Karpas-422 (cell line): ENCODE measurements around the gene CCSER1. TPM values are rescaled to one million over a fixed set of nuclear protein-coding genes. Genes with fewer than 3 reads are reported as not detected.

Experiments
- DNase-seq: peaks from one replicate; pipeline ENCODE4 v3.0.0-alpha.2; 2015
- H2AFZ ChIP-seq: fragments of 200-600 bp; sonication (generic); 2 replicates; pipeline ENCODE4 v1.6.1; 2014; ENCODE audit warnings: antibody characterized with exemption, low read length, mixed read lengths
- H3K27ac ChIP-seq: fragments of 200-600 bp; sonication (generic); 2 replicates; pipeline ENCODE4 v1.5.1; 2014; ENCODE audit warnings: mild to moderate bottlenecking, low read length, moderate library complexity
- H3K27me3 ChIP-seq: fragments of 200-600 bp; sonication (generic); 2 replicates; pipeline ENCODE4 v1.6.1; 2014; ENCODE audit warnings: low read length, mixed read lengths
- H3K36me3 ChIP-seq: fragments of 200-600 bp; sonication (generic); 2 replicates; pipeline ENCODE4 v1.6.1; 2014; ENCODE audit warnings: low read length, mixed read lengths; ENCODE audit not compliant: insufficient read depth
- H3K4me1 ChIP-seq: fragments of 200-600 bp; sonication (generic); 2 replicates; pipeline ENCODE4 v1.6.1; 2014; ENCODE audit warnings: mild to moderate bottlenecking, low read length, mixed read lengths
- H3K4me2 ChIP-seq: fragments of 200-600 bp; sonication (generic); 2 replicates; pipeline ENCODE4 v1.6.1; 2014; ENCODE audit warnings: low read length, low read depth, mild to moderate bottlenecking; ENCODE audit not compliant: poor library complexity, severe bottlenecking
- H3K4me3 ChIP-seq: fragments of 200-600 bp; sonication (generic); 2 replicates; pipeline ENCODE4 v1.5.1; 2014; ENCODE audit warnings: mild to moderate bottlenecking, antibody characterized with exemption, low read length, mixed read lengths
- H3K79me2 ChIP-seq: fragments of 200-600 bp; sonication (generic); 2 replicates; pipeline ENCODE4 v1.6.1; 2014; ENCODE audit warnings: mild to moderate bottlenecking, low read length, mixed read lengths
- H3K9ac ChIP-seq: fragments of 200-600 bp; sonication (generic); 2 replicates; pipeline ENCODE4 v1.6.0; 2014; ENCODE audit warnings: low read length
- H3K9me2 ChIP-seq: fragments of 200-600 bp; sonication (generic), shearing (Covaris generic); replicated peaks from 2 replicates; pipeline ENCODE4 v1.6.0; 2014; ENCODE audit warnings: mild to moderate bottlenecking, low read length, moderate library complexity; ENCODE audit not compliant: insufficient read depth
- H3K9me3 ChIP-seq: fragments of 300-700, 200-600 bp; sonication (generic); 2 replicates; pipeline ENCODE4 v1.6.1; 2014; ENCODE audit warnings: low read length, mixed read lengths
- H4K20me1 ChIP-seq: fragments of 200-600 bp; sonication (generic); 2 replicates; pipeline ENCODE4 v1.6.1; 2014; ENCODE audit warnings: mild to moderate bottlenecking, antibody characterized with exemption, low read length, low read depth; ENCODE audit not compliant: insufficient read depth
- total RNA-seq: library from RNA; depleted of rRNA; stranded (reverse); fragments of >200 nt; shearing (Covaris generic); gene quantifications from 2 replicates; pipeline ENCODE4 v1.2.3, GENCODE V29; 2014; ENCODE audit warnings: low replicate concordance

The CCSER1 gene
- total RNA-seq, 1 experiment from 2014 or later, result 3.6 TPM

DNA sequence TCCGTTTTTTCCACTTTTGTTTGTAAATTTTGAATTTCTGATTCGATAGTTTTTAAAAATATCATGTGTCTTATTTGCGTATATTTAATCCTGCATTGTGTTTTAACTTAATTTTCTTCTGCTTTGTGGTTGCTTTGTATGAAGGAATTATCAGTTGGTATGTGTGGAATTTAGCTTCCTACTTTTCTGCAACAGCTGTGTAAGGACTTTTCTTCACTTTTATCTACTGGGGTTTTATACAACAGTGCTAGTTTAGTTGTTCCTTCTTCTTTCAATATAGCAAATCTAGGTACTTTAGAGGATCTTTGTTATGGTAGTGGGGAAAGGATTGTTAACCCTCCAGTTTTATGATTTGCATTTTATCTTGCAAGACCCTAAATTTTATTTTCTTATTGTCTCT lies 410.3 kb downstream of the CCSER1 start:
- Histone ChIP-seq H3K4me3 (no peak overlapping the region), H3K9me2 (no peaks in the 10 kb centered on the region), H3K9ac (no peak overlapping the region), H3K27ac (no peak overlapping the region), H4K20me1 (no peaks in the 10 kb centered on the region), H3K4me1 (no peaks in the 10 kb centered on the region), H3K9me3 (no peaks in the 10 kb centered on the region), H3K36me3 (no peaks in the 10 kb centered on the region), H2AFZ (no peak overlapping the region), H3K4me2 (no peak overlapping the region), H3K27me3 (no peaks in the 10 kb centered on the region), H3K79me2 (no peaks in the 10 kb centered on the region)
- DNase-seq, result no peak

DNA sequence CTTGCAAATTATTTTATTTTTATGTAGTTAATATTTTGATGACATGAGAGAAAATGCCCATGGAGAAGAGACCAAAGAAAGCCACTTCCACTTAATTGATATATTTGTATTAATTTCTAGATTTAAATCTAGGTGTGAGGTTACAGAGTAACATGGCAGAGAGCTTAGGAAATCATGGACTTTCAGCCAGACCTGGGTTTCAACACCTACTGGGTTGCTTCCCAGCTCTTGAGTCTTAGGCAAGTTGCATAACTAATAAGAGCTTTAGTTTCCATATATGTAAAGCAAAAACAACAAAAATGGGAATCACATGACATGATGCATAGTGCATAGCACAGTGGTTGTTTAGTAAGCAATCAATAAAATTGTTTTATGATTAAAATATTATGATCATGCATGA lies 413.3 kb downstream of the CCSER1 start:
- H3K36me3 ChIP-seq, result no peaks in the 10 kb centered on the region
- H3K4me1 ChIP-seq, result no peaks in the 10 kb centered on the region
- no peak overlapping the region for H2AFZ ChIP-seq
- no peaks in the 10 kb centered on the region for H3K9me2 ChIP-seq
- no peak overlapping the region for H3K4me3 ChIP-seq
- no peaks in the 10 kb centered on the region for H3K79me2 ChIP-seq
- no peak overlapping the region for H3K4me2 ChIP-seq
- H3K27ac ChIP-seq, result no peak overlapping the region
- DNase-seq, result no peak
- no peaks in the 10 kb centered on the region for H3K27me3 ChIP-seq
- H3K9ac ChIP-seq, result no peak overlapping the region
- no peaks in the 10 kb centered on the region for H3K9me3 ChIP-seq
- no peaks in the 10 kb centered on the region for H4K20me1 ChIP-seq

DNA sequence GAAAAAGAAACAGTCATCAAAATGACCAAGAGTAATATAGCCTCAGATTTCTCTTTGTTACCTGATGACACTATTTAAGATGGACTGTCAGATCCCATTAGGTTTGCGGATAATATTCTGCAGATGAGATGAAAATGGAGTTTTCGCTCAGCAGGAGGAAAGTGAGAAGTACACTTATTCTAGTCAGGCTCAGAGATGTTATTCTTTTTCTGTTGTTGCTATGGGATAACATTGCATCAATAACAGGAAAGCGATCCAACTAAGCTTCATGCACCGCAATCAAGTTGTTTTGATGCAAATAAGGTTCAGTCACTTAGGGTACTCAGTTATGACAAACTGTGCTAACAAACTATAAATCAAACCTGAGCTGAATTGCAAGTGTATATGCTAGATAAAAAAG lies 415.0 kb downstream of the CCSER1 start:
- H3K4me2 ChIP-seq, result no peak overlapping the region

DNA sequence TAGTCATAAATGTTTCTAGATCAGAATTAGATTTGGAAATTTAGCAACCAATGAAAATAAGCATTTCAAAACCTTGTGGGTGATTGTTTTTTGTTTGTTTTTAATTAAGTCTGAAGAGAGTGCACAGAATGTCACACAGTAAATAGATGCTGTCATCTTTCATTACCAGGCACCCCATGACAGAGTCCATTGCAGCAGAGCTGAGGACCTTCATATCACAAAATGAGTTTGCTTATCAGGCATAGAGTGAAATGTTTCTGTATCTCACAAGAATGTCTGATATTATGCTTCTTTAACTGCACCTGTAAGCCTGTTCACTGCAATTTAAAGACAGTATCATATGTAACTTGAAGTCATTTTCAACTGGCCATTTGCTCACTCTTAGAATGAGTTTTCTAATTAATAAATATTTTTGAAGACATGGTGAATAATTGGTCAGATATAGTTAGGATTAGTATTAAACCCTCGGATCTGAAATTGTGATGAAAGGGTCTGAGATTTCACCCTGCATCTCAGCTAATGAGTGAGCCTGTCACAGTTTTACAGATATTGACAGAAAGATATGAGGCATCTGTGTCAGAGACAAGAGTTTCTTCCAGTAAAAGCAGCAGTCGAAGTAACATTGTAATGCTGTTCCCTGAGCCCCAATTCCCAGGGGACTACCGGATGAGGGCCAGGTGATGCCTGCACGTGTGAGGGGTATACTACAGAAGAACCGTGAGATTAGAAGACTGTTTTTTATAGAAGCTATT lies 416.4 kb downstream of the CCSER1 start:
- H3K27me3 ChIP-seq, result no peaks in the 10 kb centered on the region
- H3K9me2 ChIP-seq, result no peaks in the 10 kb centered on the region
- no peaks in the 10 kb centered on the region; the same call in 1 of the 2 replicates for H3K9me3 ChIP-seq
- no peak overlapping the region for H3K4me2 ChIP-seq
- no peaks in the 10 kb centered on the region for H4K20me1 ChIP-seq
- H3K4me3 ChIP-seq, result no peak overlapping the region
- H3K27ac ChIP-seq, result no peak overlapping the region
- no peaks in the 10 kb centered on the region for H3K36me3 ChIP-seq
- no peak overlapping the region for H3K9ac ChIP-seq
- no peak for DNase-seq
- H2AFZ ChIP-seq, result no peak overlapping the region
- H3K4me1 ChIP-seq, result no peaks in the 10 kb centered on the region
- no peaks in the 10 kb centered on the region for H3K79me2 ChIP-seq

More for the DNA sequence above, 415.0 kb downstream of the CCSER1 start:
- Histone ChIP-seq H4K20me1 (no peaks in the 10 kb centered on the region), H3K4me3 (no peak overlapping the region), H3K27me3 (no peaks in the 10 kb centered on the region), H3K9me3 (no peaks in the 10 kb centered on the region; the same call in 1 of the 2 replicates), H3K79me2 (no peaks in the 10 kb centered on the region), H3K9ac (no peak overlapping the region), H3K36me3 (no peaks in the 10 kb centered on the region), H3K27ac (no peak overlapping the region), H2AFZ (no peak overlapping the region), H3K9me2 (no peaks in the 10 kb centered on the region), H3K4me1 (no peaks in the 10 kb centered on the region)
- DNase-seq, result no peak

DNA sequence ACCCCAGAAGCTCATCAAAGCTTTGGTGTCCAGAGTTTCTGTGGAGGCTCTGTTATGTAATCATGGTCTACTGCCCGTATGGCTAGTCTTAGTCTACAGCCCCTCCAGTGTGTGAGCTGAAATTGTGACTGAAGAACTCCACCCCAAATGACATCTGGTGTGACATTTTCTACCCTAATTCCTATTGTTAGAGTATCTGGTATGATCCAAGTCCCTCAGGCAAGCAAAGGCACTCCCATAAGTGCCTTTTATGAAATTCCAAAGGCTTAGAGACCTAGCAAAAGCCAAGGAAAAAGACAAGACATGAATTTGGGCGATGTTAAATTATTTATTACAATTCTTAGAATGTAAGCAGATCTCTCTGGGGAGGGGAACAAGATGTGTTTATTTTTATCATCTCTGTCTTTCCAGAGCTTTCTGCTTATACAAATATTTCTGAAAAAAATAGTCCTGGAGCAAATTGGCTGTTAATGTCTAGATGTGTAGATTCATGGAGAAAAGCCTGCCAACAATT lies 417.4 kb downstream of the CCSER1 start:
- DNase-seq, result no peak
- Histone ChIP-seq H4K20me1 (no peaks in the 10 kb centered on the region), H3K79me2 (no peaks in the 10 kb centered on the region), H3K4me3 (no peak overlapping the region), H3K27ac (no peak overlapping the region), H3K36me3 (no peaks in the 10 kb centered on the region), H3K4me2 (no peak overlapping the region), H3K27me3 (no peaks in the 10 kb centered on the region), H3K9me3 (no peaks in the 10 kb centered on the region; the same call in 1 of the 2 replicates), H3K9ac (no peak overlapping the region), H3K9me2 (no peaks in the 10 kb centered on the region), H3K4me1 (no peaks in the 10 kb centered on the region), H2AFZ (no peak overlapping the region)

DNA sequence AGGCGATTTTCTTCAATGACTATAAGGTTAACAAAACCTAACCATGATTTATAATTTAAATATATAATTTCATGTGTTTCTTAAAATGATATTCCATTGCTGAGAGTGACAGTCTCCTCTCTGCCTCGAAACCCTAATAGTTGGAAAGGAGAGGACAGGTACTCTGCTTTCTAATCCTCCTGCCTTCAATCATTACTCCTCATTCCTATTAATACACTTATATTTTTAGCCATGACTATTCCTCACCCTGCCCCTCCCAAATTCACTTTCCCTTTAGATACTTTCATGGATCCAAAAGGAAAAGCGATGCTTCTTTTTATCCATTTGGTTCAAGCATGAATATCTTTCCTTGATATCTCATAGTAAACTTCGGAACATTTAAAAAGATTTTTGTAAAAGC lies 418.2 kb downstream of the CCSER1 start:
- Histone ChIP-seq H3K79me2 (no peaks in the 10 kb centered on the region), H2AFZ (no peak overlapping the region), H3K4me1 (no peaks in the 10 kb centered on the region), H3K36me3 (no peaks in the 10 kb centered on the region), H3K27ac (no peak overlapping the region), H3K4me2 (no peak overlapping the region), H3K27me3 (no peaks in the 10 kb centered on the region), H3K9ac (no peak overlapping the region), H4K20me1 (no peaks in the 10 kb centered on the region), H3K4me3 (no peak overlapping the region), H3K9me3 (no peaks in the 10 kb centered on the region; the same call in 1 of the 2 replicates), H3K9me2 (no peaks in the 10 kb centered on the region)
- DNase-seq, result no peak

DNA sequence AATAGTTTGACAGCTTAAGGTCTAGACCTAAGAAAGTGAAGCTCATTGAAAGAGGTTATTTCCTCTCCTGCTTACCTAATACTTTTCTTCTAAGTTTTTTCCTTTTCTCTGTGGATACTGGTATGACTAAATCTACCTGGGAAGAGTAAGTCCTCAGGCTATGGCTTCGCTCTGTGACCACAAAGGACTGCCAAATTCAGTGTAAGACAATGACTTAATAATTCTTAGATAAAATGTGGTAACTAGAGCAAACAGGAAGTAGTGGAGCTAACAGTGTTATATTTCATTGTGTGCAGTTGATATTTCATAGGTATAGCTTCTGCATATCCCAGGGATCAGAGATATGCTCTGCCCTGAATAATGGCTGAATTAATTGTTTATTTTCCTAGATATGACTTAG lies 418.9 kb downstream of the CCSER1 start:
- Histone ChIP-seq H3K79me2 (no peaks in the 10 kb centered on the region), H3K9me3 (no peaks in the 10 kb centered on the region; the same call in 1 of the 2 replicates), H2AFZ (no peak overlapping the region)

DNA sequence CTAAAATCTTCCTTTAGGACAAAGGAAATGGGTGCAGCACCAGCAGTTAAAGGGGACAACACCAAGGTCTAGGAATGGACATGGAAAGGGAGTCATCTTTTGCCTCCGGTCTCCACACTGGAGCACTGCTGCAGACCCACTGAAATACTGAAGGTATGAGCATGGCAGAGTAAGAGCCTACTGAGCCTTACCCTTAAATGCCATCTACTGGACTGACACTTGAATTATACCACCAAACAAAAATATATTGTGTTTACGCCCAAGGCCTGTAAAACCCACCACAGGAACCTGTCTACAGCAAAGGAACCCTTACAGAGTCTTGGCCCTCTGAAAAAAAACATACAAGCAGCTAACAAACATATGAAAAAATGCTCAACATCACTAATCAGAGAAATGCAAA lies 443.4 kb downstream of the CCSER1 start:
- Histone ChIP-seq H4K20me1 (no peaks in the 10 kb centered on the region), H3K79me2 (no peaks in the 10 kb centered on the region), H3K27ac (no peak overlapping the region), H3K4me2 (no peak overlapping the region), H3K36me3 (no peaks in the 10 kb centered on the region), H3K27me3 (no peaks in the 10 kb centered on the region), H3K9me3 (peaks cover 2% of the 10 kb centered on the region), H2AFZ (no peak overlapping the region), H3K4me3 (no peak overlapping the region), H3K9ac (no peak overlapping the region), H3K4me1 (no peaks in the 10 kb centered on the region), H3K9me2 (no peaks in the 10 kb centered on the region)
- DNase-seq, result no peak

More for the DNA sequence above, 418.9 kb downstream of the CCSER1 start:
- no peak overlapping the region for H3K4me2 ChIP-seq
- H3K27ac ChIP-seq, result no peak overlapping the region
- no peak overlapping the region for H3K4me3 ChIP-seq
- H3K9ac ChIP-seq, result no peak overlapping the region
- H4K20me1 ChIP-seq, result no peaks in the 10 kb centered on the region
- no peaks in the 10 kb centered on the region for H3K36me3 ChIP-seq
- no peaks in the 10 kb centered on the region for H3K4me1 ChIP-seq
- no peaks in the 10 kb centered on the region for H3K27me3 ChIP-seq
- no peak for DNase-seq
- H3K9me2 ChIP-seq, result no peaks in the 10 kb centered on the region
